Prostate gland (tissue), 2 donors: ENCODE results near the gene ELP5. TPM values are rescaled to one million over a fixed set of nuclear protein-coding genes. Genes with fewer than 3 reads are reported as not detected.

ENCODE experiments used
- DNase-seq: peaks from one replicate; pipeline ENCODE4 v3.0.0-alpha.2; 2019; ENCODE audit warnings: low spot score
- H3K27ac ChIP-seq, 2 donors: fragments of 200-600 bp; sonication (generic); 2 replicates each; pipeline ENCODE4 v1.5.1; 2017 to 2019
- H3K27me3 ChIP-seq: fragments of 200-600 bp; sonication (generic); replicated peaks from 2 replicates; pipeline ENCODE4 v1.5.1; 2019; ENCODE audit not compliant: insufficient read depth
- H3K36me3 ChIP-seq, 2 donors: fragments of 200-600 bp; sonication (generic); 1 replicate in 1 of 2; 2 replicates in 1 of 2; pipeline versions ENCODE4 v1.5.1 to v1.8.1; 2017 to 2019
- H3K4me1 ChIP-seq: fragments of 200-600 bp; sonication (generic); replicated peaks from 2 replicates; pipeline ENCODE4 v1.5.1; 2019
- H3K4me3 ChIP-seq, 2 donors: fragments of 200-600 bp; sonication (generic); 2 replicates each; pipeline ENCODE4 v1.5.1; 2017 to 2019
- H3K9me3 ChIP-seq: fragments of 200-600 bp; sonication (generic); 2 replicates; pipeline ENCODE4 v1.5.1; 2017
- POLR2A ChIP-seq: fragments of 450-650 bp; IDR thresholded peaks from one replicate; pipeline ENCODE4 v1.6.1; 2016; ENCODE audit warnings: antibody characterized with exemption, mild to moderate bottlenecking
- POLR2AphosphoS5 ChIP-seq: sonication (generic); formaldehyde crosslinking; IDR thresholded peaks from one replicate; pipeline ENCODE4 v1.6.1; 2017; ENCODE audit warnings: antibody characterized with exemption
- WGBS: methylation state at CpG from one replicate; pipeline ENCODE4 v1.1.5; 2018; 5-methylcytosine and 5-hydroxymethylcytosine counted together
- intact Hi-C: fragments of 100-400 bp; cut with DNase I; formaldehyde crosslinking; loops from one replicate; pipeline ENCODE4 v1.14.2; 2022
- total RNA-seq, 2 donors: library from RNA; depleted of rRNA; stranded (reverse); fragments of >200 nt; gene quantifications; one replicate each; pipeline ENCODE4 v1.1.0, GENCODE V29; 2016
- TF ChIP-seq, protein P1 (sequence below), 4 experiments: fragments of 200-600 bp in 2 of 4; fragments of 450-650 bp in 2 of 4; sonication (generic) in 2 of 4; IDR thresholded peaks; 1 replicate in 3 of 4; 2 replicates in 1 of 4; pipeline ENCODE4 v1.5.1; 2016 to 2019; ENCODE audit warnings: antibody characterized with exemption in 4 of 4, mild to moderate bottlenecking in 2 of 4, moderate library complexity in 2 of 4

Gene ELP5
- total RNA-seq, 2 donors from 2014 or later = 50.1 to 65.2 TPM

DNA sequence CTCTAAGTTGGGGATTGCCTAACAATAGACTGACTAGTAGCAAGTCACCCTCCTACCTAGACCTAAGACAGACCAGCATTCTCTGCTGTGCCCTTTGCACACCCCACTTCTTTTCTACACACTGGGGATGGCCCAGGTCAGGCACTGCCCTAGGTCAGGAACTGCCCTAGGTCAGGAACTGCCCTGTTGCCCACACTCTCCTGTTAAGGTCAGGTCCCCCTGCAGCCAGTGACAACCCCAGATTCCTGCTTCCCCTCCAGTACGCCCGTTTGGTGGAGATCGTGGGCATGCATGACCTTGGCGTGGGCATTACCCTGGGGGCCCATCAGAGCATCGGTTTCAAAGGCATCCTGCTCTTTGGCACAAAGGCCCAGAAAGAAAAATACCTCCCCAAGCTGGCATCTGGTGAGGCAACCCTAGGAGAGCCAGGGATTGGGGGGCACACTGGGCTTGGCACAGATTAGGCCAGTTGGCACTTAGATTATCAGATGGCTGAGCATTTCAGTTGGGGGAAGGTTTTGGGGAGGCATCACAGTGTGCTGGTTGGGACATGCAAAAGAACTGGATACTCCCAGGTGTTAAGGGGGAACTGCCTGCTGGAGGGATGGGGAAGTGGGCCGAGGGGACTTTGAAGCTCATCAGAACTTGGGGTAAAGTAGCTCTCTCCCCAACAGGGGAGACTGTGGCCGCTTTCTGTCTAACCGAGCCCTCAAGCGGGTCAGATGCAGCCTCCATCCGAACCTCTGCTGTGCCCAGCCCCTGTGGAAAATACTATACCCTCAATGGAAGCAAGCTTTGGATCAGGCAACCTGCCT lies 30.5 kb upstream of the ELP5 start:
- Histone ChIP-seq H3K4me1 (peaks cover 18% of the 10 kb centered on the region), H3K27ac (peak overlapping the region; percentile 97 to 99), H3K27me3 (no peaks in the 10 kb centered on the region), H3K4me3 (peak overlapping the region; percentile 74 to 86), H3K36me3 (peaks cover 0 to 20% of the 10 kb centered on the region in 2 donors), H3K9me3 (no peaks in the 10 kb centered on the region)
- intact Hi-C loops = no loop called here
- WGBS = 69% methylated on average over 10 of the region's 10 CpGs
- DNase-seq = no peak
- TF ChIP-seq POLR2A (no peak), POLR2AphosphoS5 (no peak)
- TF ChIP-seq, protein P1, sequence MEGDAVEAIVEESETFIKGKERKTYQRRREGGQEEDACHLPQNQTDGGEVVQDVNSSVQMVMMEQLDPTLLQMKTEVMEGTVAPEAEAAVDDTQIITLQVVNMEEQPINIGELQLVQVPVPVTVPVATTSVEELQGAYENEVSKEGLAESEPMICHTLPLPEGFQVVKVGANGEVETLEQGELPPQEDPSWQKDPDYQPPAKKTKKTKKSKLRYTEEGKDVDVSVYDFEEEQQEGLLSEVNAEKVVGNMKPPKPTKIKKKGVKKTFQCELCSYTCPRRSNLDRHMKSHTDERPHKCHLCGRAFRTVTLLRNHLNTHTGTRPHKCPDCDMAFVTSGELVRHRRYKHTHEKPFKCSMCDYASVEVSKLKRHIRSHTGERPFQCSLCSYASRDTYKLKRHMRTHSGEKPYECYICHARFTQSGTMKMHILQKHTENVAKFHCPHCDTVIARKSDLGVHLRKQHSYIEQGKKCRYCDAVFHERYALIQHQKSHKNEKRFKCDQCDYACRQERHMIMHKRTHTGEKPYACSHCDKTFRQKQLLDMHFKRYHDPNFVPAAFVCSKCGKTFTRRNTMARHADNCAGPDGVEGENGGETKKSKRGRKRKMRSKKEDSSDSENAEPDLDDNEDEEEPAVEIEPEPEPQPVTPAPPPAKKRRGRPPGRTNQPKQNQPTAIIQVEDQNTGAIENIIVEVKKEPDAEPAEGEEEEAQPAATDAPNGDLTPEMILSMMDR (IDR thresholded peaks at IDR 0.05) = no peak

DNA sequence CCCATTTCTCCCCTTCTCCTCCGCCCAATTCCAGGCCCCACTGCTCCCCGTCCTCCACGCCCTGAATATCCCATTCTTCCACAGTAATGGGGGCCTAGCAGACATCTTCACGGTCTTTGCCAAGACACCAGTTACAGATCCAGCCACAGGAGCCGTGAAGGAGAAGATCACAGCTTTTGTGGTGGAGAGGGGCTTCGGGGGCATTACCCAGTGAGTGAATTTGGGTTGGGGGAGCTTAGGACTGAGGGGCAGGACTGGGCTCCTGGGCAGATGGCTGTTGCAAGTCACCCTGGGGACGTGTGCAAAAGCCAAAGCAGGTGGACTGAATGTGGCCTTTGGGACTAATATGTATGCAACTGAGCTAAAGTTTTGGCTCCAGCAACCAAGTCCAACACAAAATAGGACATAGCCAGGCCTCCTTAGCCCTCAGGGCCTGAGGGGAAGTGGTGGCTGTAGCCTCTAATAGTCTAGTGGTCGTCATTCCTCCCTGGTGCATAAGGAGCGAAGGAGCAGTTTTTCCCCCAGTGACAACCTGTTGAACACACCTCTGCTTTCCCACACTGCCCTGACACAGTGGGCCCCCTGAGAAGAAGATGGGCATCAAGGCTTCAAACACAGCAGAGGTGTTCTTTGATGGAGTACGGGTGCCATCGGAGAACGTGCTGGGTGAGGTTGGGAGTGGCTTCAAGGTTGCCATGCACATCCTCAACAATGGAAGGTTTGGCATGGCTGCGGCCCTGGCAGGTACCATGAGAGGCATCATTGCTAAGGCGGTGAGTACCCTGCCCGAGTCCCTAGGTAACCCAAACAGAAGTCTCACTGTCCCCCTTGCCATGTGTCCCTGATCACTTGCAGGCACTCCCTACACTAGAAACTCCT lies 29.7 kb upstream of the ELP5 start:
- DNase-seq = no peak
- 77% methylated on average over 15 of the region's 15 CpGs for WGBS
- peak overlapping the region; percentile 97 to 99 for H3K27ac ChIP-seq

DNA sequence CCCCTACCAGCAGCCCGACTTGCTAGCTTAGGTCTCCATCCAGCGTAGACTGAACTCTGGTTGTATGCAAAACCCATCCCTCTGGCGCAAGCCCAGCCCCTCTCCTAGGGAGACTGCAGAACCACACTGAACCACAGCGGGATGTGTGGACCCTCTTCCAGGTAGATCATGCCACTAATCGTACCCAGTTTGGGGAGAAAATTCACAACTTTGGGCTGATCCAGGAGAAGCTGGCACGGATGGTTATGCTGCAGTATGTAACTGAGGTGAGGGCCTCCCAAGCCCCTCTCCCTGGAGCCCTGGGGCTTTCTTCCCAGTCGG lies 29.1 kb upstream of the ELP5 start:
- peaks cover 19% of the 10 kb centered on the region for H3K4me1 ChIP-seq
- no peaks in the 10 kb centered on the region for H3K27me3 ChIP-seq

More for the DNA sequence above, 29.7 kb upstream of the ELP5 start:
- TF ChIP-seq, protein P1 (IDR thresholded peaks at IDR 0.05) = no peak
- TF ChIP-seq POLR2A (no peak), POLR2AphosphoS5 (no peak)
- H3K9me3 ChIP-seq = no peaks in the 10 kb centered on the region
- H3K4me3 ChIP-seq = no peak overlapping the region
- intact Hi-C loops = no loop called here
- H3K4me1 ChIP-seq = peaks cover 18% of the 10 kb centered on the region
- H3K36me3 ChIP-seq = peaks cover 2 to 20% of the 10 kb centered on the region in 2 donors
- H3K27me3 ChIP-seq = no peaks in the 10 kb centered on the region

DNA sequence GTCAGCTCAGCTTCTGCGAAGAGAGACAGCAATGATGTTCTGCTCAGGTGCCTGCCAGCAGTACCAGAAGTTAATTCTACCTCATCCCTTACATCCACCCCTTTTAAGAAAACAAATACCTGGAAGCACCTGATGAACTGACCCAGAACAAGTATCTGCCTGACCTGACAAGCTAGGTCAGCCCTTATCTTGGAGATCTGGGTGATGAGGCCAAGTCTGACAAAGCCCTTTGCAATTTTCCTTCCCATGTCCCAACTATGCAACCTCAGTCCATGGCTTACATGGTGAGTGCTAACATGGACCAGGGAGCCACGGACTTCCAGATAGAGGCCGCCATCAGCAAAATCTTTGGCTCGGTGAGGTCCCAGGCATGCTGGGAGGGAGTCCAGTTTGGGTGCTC lies 28.6 kb upstream of the ELP5 start:
- Histone ChIP-seq H3K27ac (peak overlapping the region in 1 of 2 donors; percentile 99), H3K4me3 (no peak overlapping the region), H3K9me3 (no peaks in the 10 kb centered on the region), H3K36me3 (peaks cover 2 to 21% of the 10 kb centered on the region in 2 donors), H3K4me1 (peaks cover 15% of the 10 kb centered on the region), H3K27me3 (no peaks in the 10 kb centered on the region)
- TF ChIP-seq, protein P1 (IDR thresholded peaks at IDR 0.05) = no peak
- no peak for TF ChIP-seq POLR2A
- no peak for TF ChIP-seq POLR2AphosphoS5
- DNase-seq = no peak
- intact Hi-C loops = no loop called here
- 69% methylated on average over 4 of the region's 4 CpGs for WGBS

More for the DNA sequence above, 29.1 kb upstream of the ELP5 start:
- Histone ChIP-seq H3K9me3 (no peaks in the 10 kb centered on the region), H3K36me3 (peaks cover 2 to 20% of the 10 kb centered on the region in 2 donors), H3K27ac (peak overlapping the region in 1 of 2 donors; percentile 99), H3K4me3 (no peak overlapping the region)
- TF ChIP-seq, protein P1 (IDR thresholded peaks at IDR 0.05) = no peak
- TF ChIP-seq POLR2A (no peak), POLR2AphosphoS5 (no peak)
- 67% methylated on average over 7 of the region's 7 CpGs for WGBS
- intact Hi-C loops = no loop called here
- DNase-seq = no peak
